DMS 273 (cell line): ENCODE results near the gene COL5A1.
"Not testable (repeated sequence)": the region's sequence is repeated elsewhere in the genome, so short reads cannot be mapped to it uniquely, and the experiment has no call there.

Experiments used
- DNase-seq: peaks from one replicate; lab custom pipeline; 2025; ENCODE audit not compliant: unreplicated experiment; lab: John Stamatoyannopoulos, UW

Gene COL5A1

GRCh38 chr9:134847138-134847537 lies 205.5 kb downstream of the COL5A1 start:
- no peak for DNase-seq

- DNase-seq: peak; percentile 29
Observed at GRCh38 chr9:134847752-134848432, 206.3 kb downstream of the COL5A1 start.

- DNase-seq: no peak
Observed at GRCh38 chr9:134848504-134848903, 206.9 kb downstream of the COL5A1 start.

- no peak for DNase-seq
Observed at GRCh38 chr9:134850611-134851010, 209.0 kb downstream of the COL5A1 start.

GRCh38 chr9:134851020-134851419 lies 209.4 kb downstream of the COL5A1 start:
- DNase-seq: no peak

- no peak for DNase-seq
Observed at GRCh38 chr9:134852906-134853654, 211.5 kb downstream of the COL5A1 start.

- DNase-seq: no peak
Observed at GRCh38 chr9:134853893-134854292, 212.3 kb downstream of the COL5A1 start.

GRCh38 chr9:134854541-134854981 lies 213.0 kb downstream of the COL5A1 start:
- DNase-seq: no peak

GRCh38 chr9:134855231-134855899 lies 213.8 kb downstream of the COL5A1 start:
- DNase-seq: no peak

GRCh38 chr9:134855900-134856377 lies 214.3 kb downstream of the COL5A1 start:
- DNase-seq: no peak

- DNase-seq: not testable (repeated sequence)
Observed at GRCh38 chr9:134857451-134857850, 215.8 kb downstream of the COL5A1 start.

GRCh38 chr9:134858051-134858841 lies 216.6 kb downstream of the COL5A1 start:
- DNase-seq: peak; percentile 48

GRCh38 chr9:134860510-134860909 lies 218.9 kb downstream of the COL5A1 start:
- DNase-seq: no peak

- no peak for DNase-seq
Observed at GRCh38 chr9:134861595-134862334, 220.2 kb downstream of the COL5A1 start.

- DNase-seq: peak; percentile 74
Observed at GRCh38 chr9:134863306-134863902, 221.8 kb downstream of the COL5A1 start.

- peak; percentile 77 for DNase-seq
Observed at GRCh38 chr9:134863941-134864820, 222.6 kb downstream of the COL5A1 start.

GRCh38 chr9:134864821-134865190 lies 223.2 kb downstream of the COL5A1 start:
- DNase-seq: no peak

GRCh38 chr9:134867917-134868750 lies 226.5 kb downstream of the COL5A1 start:
- DNase-seq: no peak
